Thoracic aorta (tissue), 2 donors: ENCODE results near the gene CTNNA2. TPM values are rescaled to one million over a fixed set of nuclear protein-coding genes. Genes with fewer than 3 reads are reported as not detected.

Source experiments
- ATAC-seq: fragments of 150-250 bp; one replicate; pipeline ENCODE4 v1.8.0; 2017; ENCODE audit warnings: low read depth; ENCODE audit not compliant: insufficient number of reproducible peaks, low FRiP score
- DNase-seq: peaks from one replicate; pipeline ENCODE4 v3.0.0-alpha.2; 2020; ENCODE audit warnings: low spot score
- H3K27ac ChIP-seq, 2 donors: fragments of 200-600 bp; sonication (generic); 1 replicate in 1 of 2; 2 replicates in 1 of 2; pipeline ENCODE4 v1.5.1; 2016; ENCODE audit warnings: mild to moderate bottlenecking in 2 of 2, moderate library complexity in 2 of 2
- H3K27me3 ChIP-seq: fragments of 200-600 bp; sonication (generic); replicated peaks from 2 replicates; pipeline ENCODE4 v1.6.0; 2016; ENCODE audit warnings: mild to moderate bottlenecking; ENCODE audit not compliant: insufficient read depth
- H3K36me3 ChIP-seq: fragments of 200-600 bp; sonication (generic); one replicate; pipeline ENCODE4 v1.5.1; 2016
- H3K4me1 ChIP-seq, 2 donors: fragments of 200-600 bp; sonication (generic); 1 replicate in 1 of 2; 2 replicates in 1 of 2; pipeline versions ENCODE4 v1.5.1 to v1.6.0; 2016; ENCODE audit warnings: low read depth in 2 of 2, mild to moderate bottlenecking in 1 of 2; ENCODE audit not compliant: control insufficient read depth in 1 of 2
- H3K4me3 ChIP-seq: fragments of 200-600 bp; sonication (generic); 2 replicates; pipeline ENCODE4 v1.5.1; 2016; ENCODE audit warnings: mild to moderate bottlenecking
- H3K9me3 ChIP-seq: fragments of 200-600 bp; sonication (generic); 2 replicates; pipeline ENCODE4 v1.5.1; 2016
- CTCF ChIP-seq: fragments of 200-600 bp; sonication (generic); IDR thresholded peaks from one replicate; pipeline ENCODE4 v1.5.1; 2019; ENCODE audit warnings: antibody characterized with exemption
- total RNA-seq, 2 donors: library from RNA; depleted of rRNA; stranded (reverse); fragments of >200 nt; gene quantifications; one replicate each; pipeline versions ENCODE4 v1.1.0 to v1.2.3, GENCODE V29; 2016

The CTNNA2 gene
- total RNA-seq, 2 donors from 2014 or later: not detected

- TF ChIP-seq CTCF: no peak
- no peak overlapping the region for H3K27ac ChIP-seq
- no peaks in the 10 kb centered on the region for H3K27me3 ChIP-seq
- no peak for DNase-seq
- no peaks in the 10 kb centered on the region for H3K4me1 ChIP-seq
- H3K36me3 ChIP-seq: no peaks in the 10 kb centered on the region
- ATAC-seq: no peak
- no peak overlapping the region for H3K4me3 ChIP-seq
- H3K9me3 ChIP-seq: no peaks in the 10 kb centered on the region
These were observed 359.8 kb downstream of the CTNNA2 start for GRCh38 chr2:79872656-79873055.

- DNase-seq: no peak
These were observed 361.2 kb downstream of the CTNNA2 start for GRCh38 chr2:79874015-79874414.

GRCh38 chr2:79876430-79876829 lies 363.6 kb downstream of the CTNNA2 start:
- Histone ChIP-seq H3K4me3 (no peak overlapping the region), H3K4me1 (no peaks in the 10 kb centered on the region), H3K36me3 (no peaks in the 10 kb centered on the region), H3K27me3 (no peaks in the 10 kb centered on the region), H3K27ac (no peak overlapping the region), H3K9me3 (no peaks in the 10 kb centered on the region)
- TF ChIP-seq CTCF: no peak
- no peak for ATAC-seq
- DNase-seq: no peak

More at GRCh38 chr2:79874015-79874414, 361.2 kb downstream of the CTNNA2 start:
- ATAC-seq: no peak
- H3K4me3 ChIP-seq: no peak overlapping the region
- H3K9me3 ChIP-seq: no peaks in the 10 kb centered on the region
- H3K27me3 ChIP-seq: no peaks in the 10 kb centered on the region
- TF ChIP-seq CTCF: no peak
- no peaks in the 10 kb centered on the region for H3K36me3 ChIP-seq
- H3K4me1 ChIP-seq: no peaks in the 10 kb centered on the region
- no peak overlapping the region for H3K27ac ChIP-seq

- no peaks in the 10 kb centered on the region for H3K27me3 ChIP-seq
- DNase-seq: no peak
- TF ChIP-seq CTCF: no peak
- ATAC-seq: no peak
- H3K36me3 ChIP-seq: no peaks in the 10 kb centered on the region
- H3K4me1 ChIP-seq: no peaks in the 10 kb centered on the region
- H3K9me3 ChIP-seq: no peaks in the 10 kb centered on the region
- H3K4me3 ChIP-seq: no peak overlapping the region
- no peak overlapping the region for H3K27ac ChIP-seq
These were observed 369.7 kb downstream of the CTNNA2 start for GRCh38 chr2:79882548-79882947.

GRCh38 chr2:79887747-79888374 lies 375.0 kb downstream of the CTNNA2 start:
- H3K27me3 ChIP-seq: no peaks in the 10 kb centered on the region
- no peak overlapping the region for H3K27ac ChIP-seq
- DNase-seq (no peak), ATAC-seq (no peak)
- peak; percentile 38 for TF ChIP-seq CTCF
- H3K4me3 ChIP-seq: no peak overlapping the region
- no peaks in the 10 kb centered on the region for H3K36me3 ChIP-seq
- H3K9me3 ChIP-seq: no peaks in the 10 kb centered on the region
- H3K4me1 ChIP-seq: no peaks in the 10 kb centered on the region
